ENCODE measurements around the gene ABCC8. TPM values are rescaled to one million over a fixed set of nuclear protein-coding genes. Genes with fewer than 3 reads are reported as not detected.

The ABCC8 gene
- polyA plus RNA-seq, 1 experiment: not detected

GRCh38 chr11:17406082-17406817 is 70.4 kb downstream of the ABCC8 start:
- Histone ChIP-seq H3K27me3 (ENCODE audit: control insufficient read depth, insufficient read depth, low read length) (no peaks in the 10 kb centered on the region), H3K27ac (ENCODE audit: low read depth, low read length) (no peak overlapping the region), H3K9me3 (ENCODE audit: control insufficient read depth, insufficient read depth, low read length) (no peaks in the 10 kb centered on the region; the same call in 1 of the 2 replicates), H3K4me3 (ENCODE audit: low read depth, low read length) (no peak overlapping the region)
- CTCF ChIA-PET: no interaction called here
- TF ChIP-seq CTCF (IDR thresholded peaks at IDR 0.05; ENCODE audit: low read depth, low read length): no peak
- POLR2A ChIA-PET: no interaction called here
- DNase-seq (ENCODE audit: low read depth, low spot score): no peak

DNA sequence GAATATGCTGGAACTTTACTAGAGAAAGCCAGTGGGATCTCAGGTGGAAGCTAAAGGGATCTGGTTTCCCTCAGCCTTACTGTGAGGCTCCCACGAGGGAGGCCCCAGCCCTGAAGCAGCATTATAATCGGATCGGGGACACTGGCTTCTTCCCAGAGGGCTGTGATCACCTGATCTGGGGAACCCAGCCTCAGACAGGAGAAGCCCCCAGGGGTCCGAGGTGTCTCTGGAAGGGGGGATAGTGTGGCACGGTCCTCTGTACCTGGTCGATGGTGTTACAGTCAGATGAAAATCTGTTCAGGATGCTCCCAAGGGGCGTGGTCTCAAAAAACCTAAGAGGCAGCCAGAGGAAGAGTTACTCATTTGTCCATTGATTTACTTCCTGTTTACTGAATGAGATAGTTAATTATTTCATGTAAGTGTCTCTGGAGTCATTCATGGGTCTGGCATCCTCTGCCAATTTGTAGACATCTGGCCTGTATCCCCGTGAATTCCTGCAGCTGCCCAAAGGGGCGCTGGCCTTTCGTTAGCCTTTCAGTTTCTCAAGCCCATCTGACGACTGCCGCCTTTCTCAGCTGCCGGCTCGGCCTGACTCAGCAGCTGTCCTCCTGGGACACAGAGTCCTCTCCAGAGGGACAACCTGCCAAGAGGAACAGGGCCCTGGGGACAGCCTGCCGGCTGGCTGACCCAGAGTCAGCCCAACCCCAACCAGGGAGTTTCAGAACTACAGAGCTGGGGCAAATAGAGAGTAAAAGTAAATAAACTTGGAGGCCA is 71.2 kb downstream of the ABCC8 start:
- no peak for DNase-seq (ENCODE audit: low read depth, low spot score)
- Histone ChIP-seq H3K9me3 (ENCODE audit: control insufficient read depth, insufficient read depth, low read length) (no peaks in the 10 kb centered on the region; the same call in 1 of the 2 replicates), H3K27me3 (ENCODE audit: control insufficient read depth, insufficient read depth, low read length) (no peaks in the 10 kb centered on the region), H3K4me3 (ENCODE audit: low read depth, low read length) (no peak overlapping the region), H3K27ac (ENCODE audit: low read depth, low read length) (no peak overlapping the region)
- POLR2A ChIA-PET: no interaction called here
- CTCF ChIA-PET: no interaction called here
- 0 out of 2 replicates have a peak, but pooled peaks have one; percentile 8 for TF ChIP-seq CTCF (IDR thresholded peaks at IDR 0.05; ENCODE audit: low read depth, low read length)

DNA sequence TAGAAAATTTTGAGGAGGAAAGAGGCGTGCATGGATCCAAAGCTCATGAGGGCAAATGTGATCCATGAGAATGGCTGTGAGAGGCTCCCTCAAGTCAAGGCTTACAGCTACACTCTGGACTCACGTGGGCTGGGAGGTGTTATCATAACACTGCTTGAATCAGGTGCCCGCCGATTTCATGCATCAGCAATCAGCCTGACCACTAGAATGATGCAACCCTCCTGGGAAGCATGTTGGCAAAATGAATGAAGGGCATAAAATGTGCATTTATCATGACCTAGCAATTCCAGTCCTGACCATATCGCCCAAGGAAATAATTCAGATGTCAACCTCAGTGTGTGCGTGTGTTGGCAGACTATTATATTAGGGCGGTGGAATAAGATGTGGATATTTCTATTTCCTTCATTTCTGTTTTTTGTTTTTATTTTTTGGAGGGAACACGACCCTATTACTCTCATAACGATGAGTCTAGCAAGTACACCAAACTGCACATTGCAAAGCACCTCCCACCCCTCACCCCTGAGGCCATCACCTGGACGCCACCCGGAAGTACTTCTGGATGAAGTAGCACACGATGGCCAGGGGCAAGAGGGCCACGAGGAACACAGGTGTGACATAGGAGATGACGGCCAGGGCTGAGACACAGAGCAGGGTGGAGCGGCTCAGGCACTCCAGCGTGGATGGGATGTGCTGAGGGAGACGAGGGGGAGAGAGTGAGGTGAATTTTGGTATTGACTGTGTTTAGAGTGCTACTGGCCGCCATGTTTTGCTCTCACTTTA is 72.5 kb downstream of the ABCC8 start:
- ChIA-PET CTCF (interaction anchor here (1.2 kb wide), 1 partner anchor 20 kb away, joined by 4 read pairs; no protein-coding TSS in a partner anchor), POLR2A (no interaction called here)
- H3K27ac ChIP-seq (ENCODE audit: low read depth, low read length): no peak overlapping the region
- H3K9me3 ChIP-seq (ENCODE audit: control insufficient read depth, insufficient read depth, low read length): no peaks in the 10 kb centered on the region; the same call in 1 of the 2 replicates
- TF ChIP-seq CTCF (IDR thresholded peaks at IDR 0.05; ENCODE audit: low read depth, low read length): no peak
- no peak for DNase-seq (ENCODE audit: low read depth, low spot score)
- no peaks in the 10 kb centered on the region for H3K27me3 ChIP-seq (ENCODE audit: control insufficient read depth, insufficient read depth, low read length)
- no peak overlapping the region for H3K4me3 ChIP-seq (ENCODE audit: low read depth, low read length)

DNA sequence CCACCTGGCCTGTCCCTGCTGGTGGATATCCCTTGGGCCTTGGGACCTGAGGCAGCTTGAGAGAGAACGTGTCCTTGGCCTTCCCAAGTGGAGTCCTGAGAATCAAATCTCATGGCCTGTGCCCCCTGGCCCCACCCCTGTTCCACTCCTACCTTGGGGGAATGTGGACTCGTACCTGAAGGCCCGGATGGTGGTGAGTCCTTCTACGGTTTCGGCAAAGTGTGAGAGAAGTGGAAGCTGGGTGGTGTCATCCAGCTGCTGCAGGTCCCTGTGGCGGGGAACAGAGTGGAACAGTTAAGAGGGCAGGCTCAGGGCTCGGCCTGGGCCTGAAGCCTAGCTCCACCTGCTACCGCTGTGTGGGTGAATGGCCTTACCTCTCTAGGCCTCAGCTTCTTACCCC is 74.2 kb downstream of the ABCC8 start:
- ChIA-PET POLR2A (no interaction called here), CTCF (no interaction called here)
- no peaks in the 10 kb centered on the region; the same call in 1 of the 2 replicates for H3K9me3 ChIP-seq (ENCODE audit: control insufficient read depth, insufficient read depth, low read length)
- peaks cover 4% of the 10 kb centered on the region for H3K27me3 ChIP-seq (ENCODE audit: control insufficient read depth, insufficient read depth, low read length)
- no peak for TF ChIP-seq CTCF (IDR thresholded peaks at IDR 0.05; ENCODE audit: low read depth, low read length)
- H3K4me3 ChIP-seq (ENCODE audit: low read depth, low read length): no peak overlapping the region
- H3K27ac ChIP-seq (ENCODE audit: low read depth, low read length): no peak overlapping the region
- DNase-seq (ENCODE audit: low read depth, low spot score): no peak

Measured in AG04450 (cell line).